ENCODE results near the gene TRAF2. TPM values are rescaled to one million over a fixed set of nuclear protein-coding genes. Genes with fewer than 3 reads are reported as not detected.
A peak's percentile ranks its signal among the peaks of the same experiment; 100 is the strongest.

TRAF2 gene
- total RNA-seq, 1 donor from 2014 or later: 5.3 TPM

DNA sequence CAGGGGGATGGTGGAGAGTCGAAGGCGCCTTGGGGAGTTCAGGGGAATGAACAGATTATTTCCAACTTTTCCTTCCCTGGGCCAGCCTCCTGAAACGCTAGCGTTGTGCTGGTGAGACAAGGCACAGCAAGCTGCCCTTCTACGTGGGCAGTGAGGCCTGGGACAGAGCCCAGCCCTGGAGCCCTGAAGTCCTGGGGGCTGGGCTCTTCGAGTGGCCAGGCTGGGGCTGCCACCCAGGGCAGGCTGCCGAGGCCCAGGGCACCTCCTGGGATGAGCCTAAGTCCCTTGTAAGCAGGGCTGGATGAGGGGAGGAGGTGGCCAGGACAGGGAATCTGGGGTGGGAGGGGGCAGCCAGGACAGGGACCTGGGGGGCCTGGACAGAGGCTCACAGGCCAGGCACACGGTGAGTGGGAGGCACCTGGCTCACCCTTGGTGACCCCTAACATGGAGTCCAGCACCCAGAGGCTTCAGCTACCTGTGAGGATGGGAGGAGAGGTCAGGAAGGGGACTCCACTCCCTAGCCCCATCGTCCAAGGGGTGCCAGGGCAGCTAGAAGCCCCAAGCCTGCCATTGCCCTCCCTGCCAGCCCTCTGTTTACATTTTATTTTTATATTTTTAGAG, 64.5 kb downstream of the TRAF2 start:
- TF ChIP-seq, protein P1, sequence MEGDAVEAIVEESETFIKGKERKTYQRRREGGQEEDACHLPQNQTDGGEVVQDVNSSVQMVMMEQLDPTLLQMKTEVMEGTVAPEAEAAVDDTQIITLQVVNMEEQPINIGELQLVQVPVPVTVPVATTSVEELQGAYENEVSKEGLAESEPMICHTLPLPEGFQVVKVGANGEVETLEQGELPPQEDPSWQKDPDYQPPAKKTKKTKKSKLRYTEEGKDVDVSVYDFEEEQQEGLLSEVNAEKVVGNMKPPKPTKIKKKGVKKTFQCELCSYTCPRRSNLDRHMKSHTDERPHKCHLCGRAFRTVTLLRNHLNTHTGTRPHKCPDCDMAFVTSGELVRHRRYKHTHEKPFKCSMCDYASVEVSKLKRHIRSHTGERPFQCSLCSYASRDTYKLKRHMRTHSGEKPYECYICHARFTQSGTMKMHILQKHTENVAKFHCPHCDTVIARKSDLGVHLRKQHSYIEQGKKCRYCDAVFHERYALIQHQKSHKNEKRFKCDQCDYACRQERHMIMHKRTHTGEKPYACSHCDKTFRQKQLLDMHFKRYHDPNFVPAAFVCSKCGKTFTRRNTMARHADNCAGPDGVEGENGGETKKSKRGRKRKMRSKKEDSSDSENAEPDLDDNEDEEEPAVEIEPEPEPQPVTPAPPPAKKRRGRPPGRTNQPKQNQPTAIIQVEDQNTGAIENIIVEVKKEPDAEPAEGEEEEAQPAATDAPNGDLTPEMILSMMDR (IDR thresholded peaks at IDR 0.05; ENCODE audit: insufficient read depth, low read length, severe bottlenecking): no peak
- no peaks in the 10 kb centered on the region for H3K36me3 ChIP-seq (ENCODE audit: control insufficient read depth, insufficient read depth, low read length)
- H3K27me3 ChIP-seq (ENCODE audit: control insufficient read depth, insufficient read depth, low read length): no peaks in the 10 kb centered on the region
- peak overlapping the region; percentile 76 for H3K4me3 ChIP-seq (ENCODE audit: low read depth, low read length)
- DNase-seq (ENCODE audit: low read depth): no peak
- no peak for FAIRE-seq

DNA sequence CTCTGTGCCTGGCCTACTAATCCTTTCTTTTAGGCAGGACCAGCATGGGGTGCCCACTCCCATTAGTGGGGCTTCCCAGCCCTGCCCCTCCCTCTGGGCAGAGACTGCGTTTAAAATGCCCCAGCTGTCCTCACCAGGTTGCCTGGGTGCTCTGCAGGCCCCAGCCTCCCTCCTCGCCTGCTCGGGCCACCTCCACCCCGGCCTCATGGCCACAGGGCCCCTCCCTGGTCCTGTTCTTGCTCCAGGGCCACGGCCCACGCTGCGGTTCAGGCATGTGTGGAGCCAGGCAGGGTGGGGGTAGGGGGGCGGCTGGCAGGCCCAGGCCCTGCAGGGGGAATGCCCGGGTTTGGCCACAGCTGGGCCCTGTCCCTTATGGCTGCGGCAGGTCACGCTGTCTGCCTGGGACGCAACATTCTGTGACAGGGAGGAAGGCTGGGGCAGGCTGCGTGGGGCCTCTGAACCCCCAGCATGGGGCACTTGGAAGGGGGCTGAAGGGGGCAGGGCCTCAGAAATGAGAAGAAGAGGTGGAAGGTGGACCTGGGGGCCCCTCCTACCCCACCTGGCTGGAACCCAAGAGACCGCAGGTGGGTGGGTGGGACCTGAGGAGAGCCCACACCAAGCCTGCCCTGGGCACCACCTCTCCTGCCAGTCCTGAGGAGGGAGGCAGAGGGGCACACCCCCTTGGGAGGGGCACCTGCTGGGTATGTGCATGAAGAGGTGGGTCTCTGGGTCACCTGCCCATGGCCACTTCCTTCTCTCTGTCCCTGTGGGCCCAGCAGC, 65.4 kb downstream of the TRAF2 start, which contains the start of gene LCN12:
Gene LCN12 (plus strand): TSS at position 733 of the 780 bp plus-strand sequence. CDS start 55 bp downstream, outside the sequence.
- TF ChIP-seq, protein P1 (IDR thresholded peaks at IDR 0.05; ENCODE audit: insufficient read depth, low read length, severe bottlenecking): no peak
- Histone ChIP-seq H3K36me3 (ENCODE audit: control insufficient read depth, insufficient read depth, low read length) (no peaks in the 10 kb centered on the region), H3K4me3 (ENCODE audit: low read depth, low read length) (no peak within 1 kb of the TSS), H3K27me3 (ENCODE audit: control insufficient read depth, insufficient read depth, low read length) (no peaks in the 10 kb centered on the region)
- no peak for DNase-seq (ENCODE audit: low read depth)
- no peak for FAIRE-seq

DNA sequence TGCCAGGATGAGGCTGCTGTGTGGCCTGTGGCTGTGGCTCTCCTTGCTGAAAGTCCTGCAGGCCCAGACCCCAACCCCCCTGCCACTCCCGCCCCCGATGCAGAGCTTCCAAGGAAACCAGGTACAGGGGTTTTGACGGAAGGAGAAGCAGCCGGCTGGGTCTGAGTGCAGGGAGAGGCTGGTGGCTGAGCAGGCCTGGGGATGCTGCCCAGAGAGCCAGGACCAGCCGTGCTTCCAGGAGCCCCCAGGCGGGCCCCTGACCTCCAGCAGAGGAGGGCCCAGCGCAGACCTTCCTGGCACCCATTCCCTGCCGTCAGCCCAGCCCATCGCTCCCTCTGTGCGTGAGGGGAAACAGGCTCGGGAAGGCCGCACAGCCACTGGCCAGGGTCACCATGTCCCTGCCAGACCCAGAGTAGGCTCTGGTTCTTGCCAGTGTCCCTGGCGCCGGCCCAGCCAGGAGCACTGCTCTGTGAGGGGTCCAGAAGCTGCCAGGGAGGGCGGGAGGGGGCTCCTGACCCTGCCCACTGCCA, 66.1 kb downstream of the TRAF2 start:
- no peak overlapping the region for H3K4me3 ChIP-seq (ENCODE audit: low read depth, low read length)
- no peak for DNase-seq (ENCODE audit: low read depth)
- no peak for FAIRE-seq
- TF ChIP-seq, protein P1 (IDR thresholded peaks at IDR 0.05; ENCODE audit: insufficient read depth, low read length, severe bottlenecking): no peak
- no peaks in the 10 kb centered on the region for H3K27me3 ChIP-seq (ENCODE audit: control insufficient read depth, insufficient read depth, low read length)
- no peaks in the 10 kb centered on the region for H3K36me3 ChIP-seq (ENCODE audit: control insufficient read depth, insufficient read depth, low read length)

DNA sequence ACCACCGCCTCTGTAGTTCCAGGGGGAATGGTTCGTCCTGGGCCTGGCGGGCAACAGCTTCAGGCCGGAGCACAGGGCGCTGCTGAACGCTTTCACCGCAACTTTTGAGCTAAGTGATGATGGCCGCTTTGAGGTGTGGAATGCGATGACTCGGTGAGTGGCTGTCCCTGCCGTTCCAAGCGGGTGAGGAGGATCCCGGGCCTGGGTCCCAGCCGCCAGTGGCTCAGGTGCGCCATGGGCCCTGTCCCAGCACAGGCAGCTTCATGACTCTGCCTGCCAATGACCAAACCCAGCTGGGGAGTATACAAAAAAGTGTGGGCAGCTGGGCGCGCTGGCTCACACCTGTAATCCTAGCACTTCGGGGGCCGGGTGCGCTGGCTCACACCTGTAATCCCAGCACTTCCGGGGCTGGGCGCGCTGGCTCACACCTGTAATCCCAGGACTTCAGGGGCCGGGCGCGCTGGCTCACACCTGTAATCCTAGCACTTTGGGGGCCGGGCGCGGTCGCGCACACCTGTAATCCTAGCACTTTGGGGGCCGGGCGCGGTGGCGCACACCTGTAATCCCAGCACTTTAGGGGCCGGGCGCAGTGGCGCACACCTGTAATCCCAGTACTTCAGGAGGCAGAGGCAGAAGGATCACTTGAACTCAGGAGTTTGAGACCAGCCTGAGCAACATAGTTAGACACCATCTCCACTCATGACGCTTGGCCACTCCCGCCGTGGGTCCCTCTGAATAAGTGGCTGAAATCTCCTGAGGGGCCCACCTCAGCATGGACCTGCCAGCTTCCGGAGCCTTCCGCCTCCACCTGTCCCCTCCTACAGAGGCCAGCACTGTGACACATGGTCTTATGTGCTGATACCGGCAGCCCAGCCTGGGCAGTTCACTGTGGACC, 66.8 kb downstream of the TRAF2 start:
- FAIRE-seq (no peak), DNase-seq (ENCODE audit: low read depth) (no peak)
- TF ChIP-seq, protein P1 (IDR thresholded peaks at IDR 0.05; ENCODE audit: insufficient read depth, low read length, severe bottlenecking): no peak
- H3K36me3 ChIP-seq (ENCODE audit: control insufficient read depth, insufficient read depth, low read length): no peaks in the 10 kb centered on the region
- no peaks in the 10 kb centered on the region for H3K27me3 ChIP-seq (ENCODE audit: control insufficient read depth, insufficient read depth, low read length)
- no peak overlapping the region for H3K4me3 ChIP-seq (ENCODE audit: low read depth, low read length)

DNA sequence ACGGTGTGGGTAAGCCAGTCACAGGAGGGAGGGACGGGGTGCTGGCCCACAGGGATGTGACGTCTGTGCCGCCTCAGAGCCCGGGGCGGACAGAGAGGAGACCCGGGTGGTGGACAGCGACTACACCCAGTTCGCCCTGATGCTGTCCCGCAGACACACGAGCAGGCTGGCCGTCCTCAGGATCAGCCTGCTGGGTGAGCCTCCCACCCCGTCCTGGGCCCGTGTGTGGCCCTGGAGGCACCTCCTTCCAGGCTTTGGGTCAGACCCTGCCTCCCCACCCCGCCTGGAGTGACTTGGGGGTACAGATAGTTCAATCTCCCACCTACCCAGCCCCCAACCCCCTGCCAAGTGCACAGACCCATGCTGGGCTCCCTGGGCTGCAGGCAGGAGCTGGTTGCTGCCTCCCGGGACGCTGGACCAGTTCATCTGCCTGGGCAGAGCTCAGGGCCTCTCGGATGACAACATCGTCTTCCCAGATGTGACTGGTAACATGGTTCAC, 67.5 kb downstream of the TRAF2 start:
- FAIRE-seq (no peak), DNase-seq (ENCODE audit: low read depth) (no peak)
- H3K27me3 ChIP-seq (ENCODE audit: control insufficient read depth, insufficient read depth, low read length): no peaks in the 10 kb centered on the region
- no peaks in the 10 kb centered on the region for H3K36me3 ChIP-seq (ENCODE audit: control insufficient read depth, insufficient read depth, low read length)
- H3K4me3 ChIP-seq (ENCODE audit: low read depth, low read length): no peak overlapping the region
- TF ChIP-seq, protein P1 (IDR thresholded peaks at IDR 0.05; ENCODE audit: insufficient read depth, low read length, severe bottlenecking): no peak
